Jurkat, Clone E6-1 (cell line): ENCODE results near the gene SLC2A6.

ENCODE experiments used
- DNase-seq: peaks from one replicate; pipeline ENCODE4 v3.0.0-alpha.2; 2011; ENCODE audit warnings: low read depth, low spot score
- H3K4me3 ChIP-seq: 2 replicates; pipeline ENCODE4 v1.5.1; 2011; ENCODE audit warnings: mild to moderate bottlenecking, low read length, control low read depth, moderate library complexity

SLC2A6 gene

DNA sequence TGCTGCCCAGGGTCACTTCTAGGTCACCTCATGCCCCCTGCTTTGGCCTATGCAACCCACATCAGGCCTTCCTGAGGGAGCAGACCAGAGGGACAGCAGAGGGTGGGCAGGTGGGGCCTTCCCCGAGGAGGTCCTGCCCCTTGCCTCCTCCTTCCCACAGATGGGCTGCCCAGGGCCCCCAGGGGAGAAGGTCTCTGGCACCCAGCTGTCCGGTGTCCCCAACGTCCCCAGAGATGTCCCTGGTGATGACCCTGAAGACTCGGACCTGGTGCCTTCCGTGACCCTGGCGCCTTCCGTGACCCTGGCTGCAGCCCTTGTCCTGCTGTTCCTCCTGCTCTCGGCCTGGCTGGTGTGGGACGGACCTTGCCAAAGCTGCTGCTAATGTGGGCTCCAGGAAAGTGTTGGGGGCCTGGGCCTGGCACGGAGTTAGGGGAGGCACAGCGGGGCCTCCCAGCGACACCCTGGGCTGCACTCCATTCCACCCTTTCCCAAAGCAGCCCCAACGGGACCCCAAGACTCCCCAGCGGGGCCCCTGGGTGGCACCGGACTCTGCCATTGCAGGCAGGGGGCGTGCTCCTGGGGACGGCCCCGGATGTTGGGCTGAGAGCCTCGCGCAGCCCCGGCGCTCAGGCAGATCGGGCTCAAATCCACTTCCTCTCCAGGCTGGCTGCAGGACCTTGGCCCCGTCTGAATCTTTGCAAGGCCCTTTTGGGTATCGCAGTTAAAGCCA is 6.8 kb upstream of the SLC2A6 start:
- peak; percentile 35 for DNase-seq
- peak overlapping the region; percentile 54 for H3K4me3 ChIP-seq

DNA sequence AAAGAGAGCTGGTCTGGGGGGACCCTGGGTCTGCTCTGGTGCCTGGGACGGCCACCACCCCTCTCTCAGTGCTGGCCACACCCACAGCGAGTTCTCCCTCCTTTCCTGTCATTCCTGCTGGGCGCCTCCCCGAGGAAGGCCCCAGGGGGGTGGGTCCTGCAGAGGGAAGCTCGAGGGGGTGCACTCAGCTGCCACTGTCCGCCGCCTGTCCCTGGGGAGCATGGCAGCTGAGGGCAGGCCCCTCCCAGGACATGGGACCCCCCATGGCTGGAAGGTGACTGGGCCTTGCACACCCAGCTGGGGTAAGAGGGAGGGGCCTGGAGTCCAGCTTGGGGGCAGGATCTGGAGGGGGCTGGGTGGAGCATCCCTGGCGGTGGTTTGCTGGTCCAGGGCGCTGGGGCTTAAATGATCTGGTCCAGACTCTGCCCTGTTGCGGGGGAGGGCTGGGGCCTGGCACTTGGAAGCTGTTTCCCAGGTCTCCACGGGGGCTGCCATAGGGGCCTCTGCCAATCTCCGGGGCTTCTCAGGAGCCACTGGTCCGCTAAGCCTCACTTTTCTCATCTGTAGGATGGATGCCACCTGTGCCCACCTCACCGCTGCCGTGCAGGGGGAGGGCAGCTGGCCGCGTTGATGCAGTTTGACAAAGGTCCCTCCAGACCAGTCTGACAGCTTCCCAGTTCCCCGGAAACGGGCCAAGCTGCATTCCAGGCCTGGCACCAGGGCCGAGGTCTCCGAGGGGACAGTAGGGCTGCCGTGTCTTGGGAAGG is 6.0 kb upstream of the SLC2A6 start:
- no peak overlapping the region for H3K4me3 ChIP-seq
- DNase-seq, result no peak

GRCh38 chr9:133483611-133484010 is 4.7 kb upstream of the SLC2A6 start:
- no peak for DNase-seq
- H3K4me3 ChIP-seq, result no peak overlapping the region

DNA sequence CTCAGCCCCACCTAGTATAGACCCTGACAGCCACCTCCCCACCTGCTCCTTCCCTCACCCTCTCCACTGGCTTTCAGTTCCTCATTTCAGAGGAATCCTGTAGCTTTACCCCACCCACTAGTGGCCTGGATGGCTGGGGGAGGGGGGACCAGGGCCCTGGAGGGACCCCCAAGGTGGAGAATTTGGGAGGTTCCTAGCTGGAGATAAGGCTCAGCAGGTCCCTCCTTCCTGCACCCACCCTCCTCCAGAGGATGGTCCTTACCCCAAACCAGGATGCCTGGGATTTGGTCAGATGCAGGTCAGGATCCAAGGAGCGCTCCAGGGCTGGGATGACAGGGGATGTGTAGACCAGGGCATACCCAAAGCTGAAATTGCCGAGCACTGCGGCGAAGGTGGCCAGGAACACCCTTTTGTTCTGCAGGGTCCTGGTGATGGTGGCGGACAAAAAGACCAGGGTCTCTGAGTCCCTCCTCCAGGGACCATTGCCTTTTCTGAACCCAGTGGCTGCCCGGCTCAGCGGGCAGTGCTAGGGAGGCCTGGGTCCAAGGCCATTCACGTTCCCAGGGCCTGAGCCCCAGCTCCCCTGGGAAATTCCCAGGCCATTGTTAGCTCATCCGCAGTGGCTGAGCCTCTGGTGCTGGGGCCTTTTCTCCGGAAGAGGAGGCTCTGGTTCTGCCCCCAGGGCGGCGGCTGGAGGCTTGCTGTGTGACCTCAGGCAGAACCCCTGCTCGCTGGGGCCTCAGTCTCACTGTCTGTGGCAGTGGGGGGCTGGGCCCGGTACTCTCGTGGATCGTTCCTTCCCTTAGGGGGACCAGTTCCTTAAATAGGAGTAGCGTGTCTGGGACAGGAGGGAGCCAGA is 678 bp downstream of the SLC2A6 start:
- DNase-seq, result no peak
- peak overlapping the region; percentile 61 for H3K4me3 ChIP-seq

GRCh38 chr9:133477461-133477860 is 1.4 kb downstream of the SLC2A6 start:
- H3K4me3 ChIP-seq, result no peak overlapping the region
- no peak for DNase-seq

DNA sequence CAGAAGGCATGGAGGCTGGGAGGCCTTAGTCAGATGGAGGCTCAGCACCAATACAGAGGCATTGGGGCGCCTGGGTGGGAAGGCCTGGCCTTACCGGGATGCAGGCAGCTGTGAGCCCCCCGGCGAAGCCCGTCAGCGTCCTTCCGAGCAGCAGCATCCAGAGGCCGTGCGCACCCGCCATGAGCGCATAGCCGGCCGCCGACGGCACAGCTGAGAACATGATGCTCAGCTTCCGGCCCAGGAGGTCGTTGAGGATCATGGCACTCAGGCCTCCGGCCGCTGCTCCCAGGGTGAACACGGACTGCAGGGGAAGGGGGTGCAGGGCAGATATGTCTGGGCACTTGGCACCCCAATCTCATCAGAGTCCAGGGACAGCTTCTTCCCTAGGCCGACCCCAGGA is 2.0 kb downstream of the SLC2A6 start:
- no peak overlapping the region for H3K4me3 ChIP-seq
- DNase-seq, result no peak

- H3K4me3 ChIP-seq, result no peak overlapping the region
- DNase-seq, result no peak
Observed at GRCh38 chr9:133476036-133476931, 2.6 kb downstream of the SLC2A6 start.

DNA sequence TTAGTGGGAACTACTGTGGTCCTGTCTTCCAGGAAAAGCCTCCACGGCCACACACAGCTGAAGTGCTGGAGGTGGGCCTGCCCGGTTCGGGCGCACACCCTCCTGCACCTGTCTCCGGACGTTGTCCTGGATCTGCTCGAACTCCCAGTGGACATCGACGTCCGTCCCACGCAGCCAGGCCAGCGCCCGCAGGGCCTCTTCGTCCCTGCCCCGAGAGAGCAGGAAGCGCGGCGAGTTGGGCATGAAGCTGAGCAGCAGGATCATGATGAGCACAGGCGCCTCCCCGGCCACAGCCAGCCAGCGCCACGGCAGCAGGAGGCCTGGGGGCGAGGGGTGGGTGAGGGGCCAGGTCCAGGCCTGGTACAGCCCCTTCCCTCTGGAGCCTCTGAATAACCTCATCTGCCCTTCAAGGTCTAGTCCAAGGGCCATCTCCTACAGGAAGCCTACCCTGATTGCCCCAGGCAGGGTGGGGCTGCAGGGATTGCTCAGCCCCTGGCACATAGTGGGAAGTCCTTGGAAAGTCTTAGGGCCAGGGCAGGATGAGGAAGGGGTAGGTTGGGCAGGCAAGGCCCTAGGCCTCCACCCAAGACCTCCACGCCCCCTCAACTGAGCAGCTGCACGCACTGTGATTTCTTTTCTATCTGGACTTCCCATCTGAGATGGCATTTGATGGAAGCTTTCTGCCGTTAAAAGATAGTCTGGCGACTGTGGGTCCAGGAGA is 3.4 kb downstream of the SLC2A6 start:
- no peak for DNase-seq

GRCh38 chr9:133474853-133475252 is 4.0 kb downstream of the SLC2A6 start:
- DNase-seq, result no peak
- no peak overlapping the region for H3K4me3 ChIP-seq

More for the DNA sequence above, 3.4 kb downstream of the SLC2A6 start:
- H3K4me3 ChIP-seq, result no peak overlapping the region

- H3K4me3 ChIP-seq, result no peak overlapping the region
- peak; percentile 94 for DNase-seq
Observed at GRCh38 chr9:133474215-133474614, 4.7 kb downstream of the SLC2A6 start.

DNA sequence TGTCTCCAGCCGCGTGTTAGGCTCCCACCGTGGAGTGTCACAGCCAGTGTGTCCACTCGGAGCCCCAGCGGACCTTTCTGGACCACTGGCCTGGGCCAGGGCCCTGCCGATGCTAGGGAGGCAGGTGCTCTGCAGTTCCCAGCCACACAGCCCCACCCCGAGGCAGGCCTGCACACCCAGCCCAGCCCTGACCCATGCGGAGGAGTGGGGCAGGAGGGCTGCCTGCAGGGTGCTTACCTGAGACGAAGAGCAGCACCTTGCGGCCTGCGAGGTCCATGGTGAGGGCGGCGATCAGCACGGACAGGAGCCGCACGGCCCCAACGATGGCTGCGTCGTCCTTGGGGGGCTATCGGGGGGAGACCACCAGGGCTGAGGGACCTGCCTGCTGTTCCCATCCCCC is 5.2 kb downstream of the SLC2A6 start:
- DNase-seq, result no peak
- no peak overlapping the region for H3K4me3 ChIP-seq

- H3K4me3 ChIP-seq, result no peak overlapping the region
- DNase-seq, result no peak
Observed at GRCh38 chr9:133472753-133473378, 6.0 kb downstream of the SLC2A6 start.

GRCh38 chr9:133472277-133472645 is 6.6 kb downstream of the SLC2A6 start:
- no peak for DNase-seq
- H3K4me3 ChIP-seq, result no peak overlapping the region

DNA sequence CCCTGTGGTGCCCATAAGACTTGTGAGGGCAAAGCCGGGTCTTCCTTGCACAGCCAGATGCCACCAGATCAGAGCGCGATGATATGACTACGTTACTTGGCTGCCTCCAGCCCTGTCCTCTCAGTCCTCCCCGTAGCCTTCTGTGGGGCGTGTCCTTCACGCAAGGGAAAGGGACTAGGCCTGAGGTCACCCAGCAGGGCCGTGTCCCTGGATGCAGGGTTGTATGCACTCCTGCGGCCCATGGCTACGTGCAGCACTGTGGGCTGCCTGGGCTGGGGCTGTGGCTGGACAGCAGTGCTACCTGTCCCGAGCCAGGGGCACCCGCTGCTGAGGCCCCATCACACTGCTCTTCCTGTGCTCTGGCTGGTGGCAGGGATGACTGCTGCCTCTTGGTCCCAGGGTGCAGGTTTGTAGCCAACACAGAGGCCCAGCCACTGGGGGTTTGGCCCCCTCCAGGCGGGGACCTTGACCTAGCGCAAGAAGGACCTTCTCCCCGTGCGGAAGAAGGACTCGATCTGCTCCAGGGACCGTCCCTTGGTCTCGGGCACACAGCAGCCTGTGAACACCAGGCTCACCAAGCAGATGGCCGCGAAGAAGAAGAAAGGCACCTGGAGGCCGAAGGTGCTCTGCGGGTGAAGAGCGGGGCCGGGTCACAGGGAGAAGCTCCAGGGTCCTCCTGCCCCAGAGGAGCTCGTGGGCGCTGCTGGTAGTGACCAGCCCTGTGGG is 7.2 kb downstream of the SLC2A6 start:
- H3K4me3 ChIP-seq, result no peak overlapping the region
- no peak for DNase-seq

DNA sequence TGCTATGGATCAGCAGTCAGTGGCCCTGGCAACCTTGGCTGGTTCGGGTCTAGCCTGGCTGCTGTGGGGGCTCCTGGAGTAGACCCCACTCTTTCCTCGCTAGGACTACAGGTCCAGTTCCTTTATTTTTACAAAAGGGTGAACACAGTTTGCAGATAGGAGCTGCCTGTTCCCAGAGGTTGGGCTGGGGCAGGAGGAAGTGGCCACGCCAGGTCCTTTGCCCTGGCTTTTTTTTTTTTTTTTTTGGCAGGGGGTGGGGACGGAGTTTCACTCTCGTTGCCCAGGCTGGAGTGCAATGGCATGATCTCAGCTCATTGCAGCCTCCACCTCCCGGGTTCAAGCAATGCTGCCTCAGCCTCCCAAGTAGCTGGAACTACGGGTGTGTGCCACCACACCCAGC is 7.9 kb downstream of the SLC2A6 start:
- no peak overlapping the region for H3K4me3 ChIP-seq
- no peak for DNase-seq

GRCh38 chr9:133470427-133470924 is 8.4 kb downstream of the SLC2A6 start:
- DNase-seq, result no peak
- H3K4me3 ChIP-seq, result no peak overlapping the region

GRCh38 chr9:133468777-133469421 is 10.0 kb downstream of the SLC2A6 start:
- no peak for DNase-seq
- H3K4me3 ChIP-seq, result no peak overlapping the region
